Measurements from ENCODE around the gene URB2. TPM values are rescaled to one million over a fixed set of nuclear protein-coding genes. Genes with fewer than 3 reads are reported as not detected.

The URB2 gene
- total and polyA plus RNA-seq, 2 of the 13 experiments (the other 11 are each of a cell fraction or from before 2014, with no cell fraction given), result 4.0 to 17.6 TPM

DNA sequence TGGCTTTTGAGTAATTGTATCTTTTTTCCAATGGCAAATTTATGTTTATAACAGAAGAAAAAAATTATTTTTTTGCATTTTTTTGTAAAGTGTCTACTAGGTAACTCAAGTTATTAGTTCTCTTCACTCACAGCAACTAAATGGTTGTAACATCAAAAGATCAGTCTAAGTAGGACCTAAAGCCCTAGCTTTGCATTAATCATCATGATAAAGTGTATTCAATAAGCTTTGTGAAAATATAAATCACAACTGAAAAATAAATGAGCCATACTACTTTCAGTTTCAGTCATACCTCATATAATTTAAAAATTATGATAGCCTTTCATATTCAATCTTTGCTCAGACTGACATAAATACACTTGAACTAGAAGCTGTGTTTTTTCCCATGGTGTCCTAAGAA is 7.0 kb upstream of the URB2 start:
- intact Hi-C loops (cut with micrococcal nuclease; ENCODE audit: unreplicated experiment), result no loop called here

DNA sequence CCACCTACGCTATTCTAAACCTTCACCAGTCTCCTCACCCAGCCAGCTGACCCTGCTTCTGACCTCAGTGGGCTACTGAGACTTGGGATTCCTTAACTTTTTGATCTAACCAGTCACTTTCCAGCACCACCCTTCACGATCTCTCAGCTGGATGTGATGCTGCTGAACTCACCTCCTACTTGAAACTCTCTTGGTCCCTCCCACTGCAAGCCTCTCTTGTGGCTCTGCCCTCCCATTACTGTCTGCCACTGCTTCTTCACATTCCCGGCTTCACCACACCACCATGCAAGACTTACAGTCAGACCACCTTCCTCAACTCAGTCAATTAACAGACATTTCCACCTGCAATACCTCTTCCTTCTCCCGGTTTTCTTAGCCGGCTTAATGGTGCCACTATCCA is 6.4 kb upstream of the URB2 start:
- TF ChIP-seq JARID2 (CRISPR knock-in tag; IDR thresholded peaks at IDR 0.05; ENCODE audit: insufficient replicate concordance) (no peak), HOXA9 (CRISPR knock-in tag; IDR thresholded peaks at IDR 0.05; ENCODE audit: borderline replicate concordance) (no peak)
- in situ Hi-C loops (cut with HindIII; ENCODE audit: extremely low pct_ligation_motif_present, low pct_unique_long_range_greater_than_20kb), result no loop called here
- Histone ChIP-seq H3K4me2 (ENCODE audit: low read depth, low read length) (no peak overlapping the region), H3K79me2 (ENCODE audit: insufficient read depth, low read length) (peaks cover 69% of the 10 kb centered on the region), H4K20me1 (ENCODE audit: insufficient read depth, low read length) (no peaks in the 10 kb centered on the region; the same call in 1 of the 2 replicates), H3K4me1 (ENCODE audit: insufficient read depth, low read length) (peaks cover 22% of the 10 kb centered on the region), H3K9me3 (ENCODE audit: low read length) (no peaks in the 10 kb centered on the region), H3K36me3 (replicated peaks in 1 of 2; ENCODE audit: control insufficient read depth in 1 of 2, insufficient read depth in 2 of 2, low read length in 2 of 2) (no peaks in the 10 kb centered on the region), H2AFZ (ENCODE audit: low read length) (no peak overlapping the region), H3K9ac (ENCODE audit: insufficient read depth, low read depth, low read length) (no peak overlapping the region), H3K27ac (ENCODE audit: extremely low read length, insufficient read depth, low read length) (no peak overlapping the region), H3K4me3 (replicated peaks in 1 of 3; ENCODE audit: insufficient read depth in 1 of 3, low read depth in 2 of 3, low read length in 3 of 3) (no peak overlapping the region), H3K27me3 (ENCODE audit: control insufficient read depth in 1 of 2, insufficient read depth in 2 of 2, low read length in 2 of 2) (no peaks in the 10 kb centered on the region)
- CTCF ChIA-PET (ENCODE audit: low intra/inter-chr PET ratio, low total read pairs), result no interaction called here
- ATAC-seq, result no peak
- intact Hi-C loops (cut with micrococcal nuclease; ENCODE audit: unreplicated experiment), result no loop called here
- POLR2A ChIA-PET, result no interaction called here
- 97% methylated on average over 5 of the region's 5 CpGs for WGBS (ENCODE audit: low lambda C conversion rate)
- FAIRE-seq, result no peak
- BruUV-seq (replicated peaks), result no TSS peak
- DNase-seq (ENCODE audit: low spot score), result no peak

More for the DNA sequence above, 7.0 kb upstream of the URB2 start:
- CTCF ChIA-PET (ENCODE audit: low intra/inter-chr PET ratio, low total read pairs), result no interaction called here
- H3K9me3 ChIP-seq (ENCODE audit: low read length), result no peaks in the 10 kb centered on the region
- ATAC-seq, result no peak
- in situ Hi-C loops (cut with HindIII; ENCODE audit: extremely low pct_ligation_motif_present, low pct_unique_long_range_greater_than_20kb), result no loop called here
- H3K79me2 ChIP-seq (ENCODE audit: insufficient read depth, low read length), result peaks cover 68% of the 10 kb centered on the region
- H3K36me3 ChIP-seq (replicated peaks in 1 of 2; ENCODE audit: control insufficient read depth in 1 of 2, insufficient read depth in 2 of 2, low read length in 2 of 2), result peaks cover 0 to 5% of the 10 kb centered on the region in 2 experiments; a peak in 1 of 5 replicates
- H2AFZ ChIP-seq (ENCODE audit: low read length), result no peak overlapping the region
- H3K4me1 ChIP-seq (ENCODE audit: insufficient read depth, low read length), result peaks cover 15% of the 10 kb centered on the region
- no peak for DNase-seq (ENCODE audit: low spot score)
- no TSS peak for BruUV-seq (replicated peaks)
- H3K27ac ChIP-seq (ENCODE audit: extremely low read length, insufficient read depth, low read length), result no peak overlapping the region
- TF ChIP-seq SOX5 (CRISPR knock-in tag; IDR thresholded peaks at IDR 0.05; ENCODE audit: borderline replicate concordance) (no peak), DR1 (CRISPR knock-in tag; IDR thresholded peaks at IDR 0.05) (no peak), PHB2 (IDR thresholded peaks at IDR 0.05; ENCODE audit: partially characterized antibody) (no peak), KDM3A (CRISPR knock-in tag; IDR thresholded peaks at IDR 0.05; ENCODE audit: low read depth) (no peak)
- POLR2A ChIA-PET, result no interaction called here
- no peak overlapping the region for H3K4me3 ChIP-seq (replicated peaks in 1 of 3; ENCODE audit: insufficient read depth in 1 of 3, low read depth in 2 of 3, low read length in 3 of 3)
- no peaks in the 10 kb centered on the region; the same call in 1 of the 2 replicates for H4K20me1 ChIP-seq (ENCODE audit: insufficient read depth, low read length)
- H3K9ac ChIP-seq (ENCODE audit: insufficient read depth, low read depth, low read length), result no peak overlapping the region
- no peaks in the 10 kb centered on the region for H3K27me3 ChIP-seq (ENCODE audit: control insufficient read depth in 1 of 2, insufficient read depth in 2 of 2, low read length in 2 of 2)
- no peak for FAIRE-seq
- no peak overlapping the region for H3K4me2 ChIP-seq (ENCODE audit: low read depth, low read length)
